SU-DHL-6 (cell line): ENCODE results near the gene CNTNAP5.

Experiments used
- CTCF ChIP-seq: fragments of 200-600 bp; sonication (generic); IDR thresholded peaks from one replicate; pipeline ENCODE4 v1.5.1; 2017; ENCODE audit warnings: antibody characterized with exemption, mild to moderate bottlenecking, low read length, moderate library complexity; ENCODE audit not compliant: insufficient read depth, poor library complexity, severe bottlenecking
- EZH2phosphoT487 ChIP-seq: fragments of 200-600 bp; sonication (generic), shearing (Covaris generic); conservative IDR thresholded peaks from 2 replicates; pipeline ENCODE4 v1.6.1; 2018; ENCODE audit warnings: mild to moderate bottlenecking, antibody characterized with exemption, low read length, moderate library complexity, mixed read lengths

GRCh38 chr2:124882423-124882822 is 857.3 kb downstream of the CNTNAP5 start:
- TF ChIP-seq CTCF (no peak), EZH2phosphoT487 (no peak)
